HG02885 (cell line): ENCODE measurements around the gene MRPL1.

Experiments used
- ATAC-seq: cut with Tn5 transposase; IDR thresholded peaks from one replicate; pipeline ENCODE4 v1.9.1; 2021; ENCODE audit warnings: mild to moderate bottlenecking; ENCODE audit not compliant: unreplicated experiment, poor library complexity

Gene MRPL1

GRCh38 chr4:77862478-77863216 is at the start of gene MRPL1:
Gene MRPL1 (plus strand): TSS chr4:77862830. CDS start chr4:77862849, 19 bp downstream.
- ATAC-seq, result peak; percentile 82

GRCh38 chr4:77815636-77816035 is 47.0 kb upstream of the MRPL1 start:
- ATAC-seq, result no peak

- ATAC-seq, result no peak
These were observed 46.1 kb upstream of the MRPL1 start for GRCh38 chr4:77816546-77816945.

GRCh38 chr4:77817304-77818072 is 45.1 kb upstream of the MRPL1 start:
- ATAC-seq, result peak; percentile 18

- peak; percentile 30 for ATAC-seq
These were observed 44.5 kb upstream of the MRPL1 start for GRCh38 chr4:77818073-77818601.

- ATAC-seq, result peak; percentile 32
These were observed 43.8 kb upstream of the MRPL1 start, which contains the start of gene CNOT6L for GRCh38 chr4:77818602-77819403. Gene CNOT6L (minus strand): TSS chr4:77819368. CDS start chr4:77819308, 60 bp downstream.

- peak; percentile 22 for ATAC-seq
These were observed 43.2 kb upstream of the MRPL1 start for GRCh38 chr4:77819404-77819842.

- ATAC-seq, result peak; percentile 76
These were observed 42.6 kb upstream of the MRPL1 start for GRCh38 chr4:77819843-77820648.

- no peak for ATAC-seq
These were observed 41.7 kb upstream of the MRPL1 start for GRCh38 chr4:77820649-77821561.

- no peak for ATAC-seq
These were observed 40.9 kb upstream of the MRPL1 start for GRCh38 chr4:77821775-77822174.

GRCh38 chr4:77826275-77826674 is 36.4 kb upstream of the MRPL1 start:
- ATAC-seq, result no peak

- ATAC-seq, result peak; percentile 76
These were observed 35.3 kb upstream of the MRPL1 start for GRCh38 chr4:77827343-77827742.

- no peak for ATAC-seq
These were observed 29.4 kb upstream of the MRPL1 start for GRCh38 chr4:77833126-77833724.

- ATAC-seq, result no peak
These were observed 28.2 kb upstream of the MRPL1 start for GRCh38 chr4:77834403-77834802.

- ATAC-seq, result no peak
These were observed 19.0 kb upstream of the MRPL1 start for GRCh38 chr4:77843628-77844027.

GRCh38 chr4:77844363-77844762 is 18.3 kb upstream of the MRPL1 start:
- ATAC-seq, result no peak

- no peak for ATAC-seq
These were observed 17.2 kb upstream of the MRPL1 start for GRCh38 chr4:77845400-77845799.

GRCh38 chr4:77845929-77846328 is 16.7 kb upstream of the MRPL1 start:
- no peak for ATAC-seq
